ENCODE measurements around the gene CAB39L.

Gene CAB39L

DNA sequence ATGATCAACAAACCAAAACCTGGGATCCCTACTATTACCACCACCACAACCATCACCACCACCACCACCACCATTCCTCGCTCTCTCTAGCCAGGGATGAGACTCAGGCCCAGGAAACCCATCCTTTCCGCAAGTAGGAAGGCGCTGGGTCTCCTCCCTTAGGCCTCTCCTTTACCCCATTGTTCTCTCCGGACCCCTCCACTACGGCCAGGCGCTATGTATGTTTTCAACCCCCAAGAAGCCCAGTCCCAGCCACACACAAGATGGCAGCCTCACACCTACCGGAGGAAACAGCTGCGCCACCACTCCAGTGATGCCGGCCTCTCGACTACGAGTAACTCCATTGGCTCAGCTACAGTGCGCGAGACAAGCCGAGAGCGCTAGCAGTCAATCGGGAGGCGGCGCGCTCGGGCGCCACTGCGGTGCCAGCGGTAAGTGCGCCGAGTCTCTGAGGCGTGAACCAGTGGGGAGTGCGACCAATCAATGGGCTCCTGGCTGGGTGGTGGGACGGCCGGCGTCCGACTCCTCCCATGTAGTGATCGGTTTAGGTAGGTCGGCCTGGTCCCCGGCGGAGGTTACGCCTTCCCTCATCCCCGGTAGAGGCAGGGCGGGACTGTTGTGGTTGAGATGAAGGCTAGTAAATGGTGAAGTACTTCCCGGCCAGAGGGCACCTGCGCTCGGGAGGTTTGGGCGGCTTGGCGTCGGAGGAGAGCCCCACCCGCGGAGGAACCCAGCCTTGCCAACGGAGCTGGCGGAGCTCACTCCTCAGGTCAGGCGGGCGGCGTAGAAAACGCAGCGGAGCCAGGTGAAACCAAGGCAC, at the start of gene CAB39L, which contains the start of gene SETDB2:
TSS of gene CAB39L (minus strand) at position 361 of the 820 bp plus-strand sequence. CDS start 61,154 bp downstream, outside the sequence.
TSS of gene SETDB2 (plus strand) at position 571 of the 820 bp plus-strand sequence. CDS start 7,620 bp downstream, outside the sequence.
- peak; percentile 98 for DNase-seq

GRCh38 chr13:49488563-49488962, 44.7 kb upstream of the CAB39L start:
- DNase-seq, result no peak

GRCh38 chr13:49481788-49482187, 37.9 kb upstream of the CAB39L start:
- no peak for DNase-seq

DNA sequence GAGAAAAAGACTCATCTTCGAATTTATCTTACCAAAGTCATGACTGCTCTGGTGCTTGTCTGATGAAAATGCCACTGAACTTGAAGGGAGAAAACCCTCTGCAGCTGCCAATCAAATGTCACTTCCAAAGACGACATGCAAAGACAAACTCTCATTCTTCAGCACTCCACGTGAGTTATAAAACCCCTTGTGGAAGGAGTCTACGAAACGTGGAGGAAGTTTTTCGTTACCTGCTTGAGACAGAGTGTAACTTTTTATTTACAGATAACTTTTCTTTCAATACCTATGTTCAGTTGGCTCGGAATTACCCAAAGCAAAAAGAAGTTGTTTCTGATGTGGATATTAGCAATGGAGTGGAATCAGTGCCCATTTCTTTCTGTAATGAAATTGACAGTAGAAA, 32.7 kb upstream of the CAB39L start:
- DNase-seq, result no peak

GRCh38 chr13:49472186-49472585, 28.3 kb upstream of the CAB39L start:
- DNase-seq, result no peak

- DNase-seq, result no peak
Observed at GRCh38 chr13:49466292-49466838, 22.5 kb upstream of the CAB39L start.

DNA sequence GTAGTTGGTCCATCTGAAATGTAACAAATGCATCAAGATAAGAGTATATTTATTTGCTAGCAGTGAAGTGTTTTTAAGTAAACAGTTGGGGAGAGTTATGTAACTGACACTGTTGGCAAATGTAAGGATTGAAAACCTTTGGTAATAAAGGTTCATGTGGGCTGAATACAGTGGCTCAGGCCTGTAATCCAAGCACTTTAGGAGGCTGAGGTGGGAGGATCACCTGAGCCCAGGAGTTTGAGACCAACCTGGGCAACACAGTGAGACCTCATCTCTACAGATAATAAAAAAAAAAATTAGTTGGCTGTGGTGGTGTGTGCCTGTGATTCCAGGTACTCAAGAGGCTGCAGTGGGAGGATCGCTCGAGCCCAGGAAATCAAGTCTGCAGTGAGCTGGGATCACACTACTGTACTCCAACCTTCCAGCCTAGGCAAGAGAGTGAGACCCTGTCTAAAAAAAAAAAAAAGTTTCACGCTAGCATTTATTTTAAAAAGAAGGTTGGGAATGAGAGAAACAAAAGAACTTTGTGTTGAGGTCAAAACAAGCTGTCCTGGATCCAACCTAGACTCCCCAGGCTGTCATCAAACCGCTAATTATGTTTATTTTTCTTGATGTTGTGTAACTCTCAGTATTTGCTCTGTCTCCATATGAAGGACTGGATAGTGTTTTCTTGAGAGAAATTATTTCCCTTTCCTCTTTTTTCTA, 20.9 kb upstream of the CAB39L start:
- DNase-seq, result no peak

- DNase-seq, result no peak
Observed at GRCh38 chr13:49464085-49464484, 20.2 kb upstream of the CAB39L start.

GRCh38 chr13:49459580-49459979, 15.7 kb upstream of the CAB39L start:
- DNase-seq, result no peak

- DNase-seq, result no peak
Observed at GRCh38 chr13:49457221-49457620, 13.4 kb upstream of the CAB39L start.

DNA sequence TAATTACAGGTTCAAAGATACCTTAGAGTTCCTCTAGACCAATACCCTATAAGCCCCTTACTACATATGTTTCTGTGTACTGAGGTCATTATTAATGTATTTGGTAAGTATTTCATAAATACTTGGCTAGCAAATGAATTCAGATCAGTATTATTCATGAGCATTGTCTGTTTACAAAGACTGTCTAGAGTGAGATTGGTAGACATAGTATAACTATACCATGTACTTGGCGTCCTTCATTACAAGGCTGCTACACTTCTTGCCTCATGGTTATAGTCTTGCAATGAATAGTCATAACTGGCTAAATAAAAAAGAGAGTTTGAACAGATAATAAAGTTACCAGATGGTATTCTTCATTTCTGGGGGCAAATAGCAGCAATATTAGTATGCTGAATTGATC, 12.3 kb upstream of the CAB39L start:
- no peak for DNase-seq

- no peak for DNase-seq
Observed at GRCh38 chr13:49455007-49455398, 11.1 kb upstream of the CAB39L start.

DNA sequence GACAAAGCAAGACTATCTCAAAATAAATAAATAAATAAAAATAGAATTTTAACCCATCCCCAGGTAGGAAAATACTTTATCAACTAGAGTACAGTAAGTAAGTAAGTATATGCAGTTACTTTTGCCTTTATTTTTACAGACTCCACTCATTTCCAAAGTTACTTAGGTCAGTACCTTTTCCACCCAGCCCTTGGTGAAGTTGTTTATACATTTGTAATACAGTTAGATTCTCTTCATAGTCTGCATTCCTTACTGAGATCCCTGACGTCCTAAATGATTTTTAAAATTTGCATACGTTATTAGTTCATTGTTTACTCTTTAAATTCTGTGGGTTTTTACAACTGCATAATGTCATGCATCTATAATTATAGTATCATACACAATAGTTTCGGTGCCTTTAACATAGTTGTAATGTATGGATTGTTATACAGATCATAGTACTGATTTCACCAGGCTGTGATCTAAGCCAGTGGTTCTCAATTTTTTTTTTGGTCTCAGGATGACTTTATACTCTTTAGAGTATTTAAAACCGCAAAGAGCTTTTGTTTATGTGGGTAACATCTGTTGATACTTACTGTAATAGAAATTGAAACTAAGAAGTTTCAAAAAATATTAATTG, 10.6 kb upstream of the CAB39L start:
- no peak for DNase-seq

- DNase-seq, result no peak
Observed at GRCh38 chr13:49453465-49453864, 9.6 kb upstream of the CAB39L start.

GRCh38 chr13:49452725-49453457, 9.0 kb upstream of the CAB39L start:
- no peak for DNase-seq

- no peak for DNase-seq
Observed at GRCh38 chr13:49450105-49450819, 6.4 kb upstream of the CAB39L start.

GRCh38 chr13:49448753-49449152, 4.9 kb upstream of the CAB39L start:
- DNase-seq, result no peak

- no peak for DNase-seq
Observed at GRCh38 chr13:49446473-49446872, 2.6 kb upstream of the CAB39L start.

- no peak for DNase-seq
Observed at GRCh38 chr13:49444524-49445395, 896 bp upstream of the CAB39L start.

- DNase-seq, result no peak
Observed at GRCh38 chr13:49443357-49443703, 534 bp downstream of the CAB39L start.

DNA sequence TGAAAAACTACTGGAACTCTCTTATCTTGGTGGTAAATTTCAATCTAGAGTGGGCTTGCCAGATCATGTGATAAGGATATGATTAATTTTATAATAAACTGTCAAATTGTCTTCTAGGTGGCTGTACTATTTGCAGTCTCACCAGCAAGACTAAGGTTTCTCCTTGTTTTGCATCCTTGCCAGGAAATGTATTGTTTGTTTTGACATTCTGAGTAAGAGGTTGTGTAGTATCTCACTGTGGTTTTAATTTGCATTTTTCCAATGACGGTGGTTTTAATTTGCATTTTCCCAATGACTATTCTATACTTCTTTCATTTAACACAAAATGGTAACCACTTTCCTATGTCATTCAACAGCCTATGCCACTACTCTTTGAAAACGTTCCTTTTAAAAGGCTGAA, 2.0 kb downstream of the CAB39L start:
- DNase-seq, result no peak

Measured in amniotic stem cell (primary cell).